ENCODE measurements around the gene PRIM2. TPM values are rescaled to one million over a fixed set of nuclear protein-coding genes. Genes with fewer than 3 reads are reported as not detected.

The PRIM2 gene
- total RNA-seq, 2 donors from 2014 or later = 18.5 to 28.9 TPM

DNA sequence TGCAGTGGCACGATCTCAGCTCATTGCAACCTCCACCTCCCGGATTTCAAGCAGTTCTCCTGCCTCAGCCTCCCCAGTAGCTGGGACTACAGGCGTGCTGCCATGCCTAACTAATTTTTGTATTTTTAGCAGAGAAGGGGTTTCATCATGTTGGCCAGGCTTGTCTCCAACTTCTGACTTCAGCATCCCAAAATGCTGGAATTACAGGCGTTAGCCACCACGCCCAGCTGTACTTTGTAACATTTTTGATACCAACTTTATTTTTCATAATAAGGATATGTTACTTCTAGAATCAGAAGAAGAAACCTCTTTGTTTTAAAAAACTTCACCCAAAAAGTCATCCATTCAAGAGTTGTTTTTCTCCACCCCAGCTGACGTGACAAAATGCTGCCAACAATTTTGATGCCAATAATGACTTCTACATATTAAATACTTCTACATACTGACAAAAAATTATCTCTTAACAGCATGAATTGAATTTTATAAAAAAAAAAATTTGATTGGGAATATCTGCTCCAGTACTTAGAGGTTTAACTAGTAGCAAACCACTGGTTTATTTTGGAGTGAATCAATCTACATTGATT is 22.5 kb upstream of the PRIM2 start:
- TF ChIP-seq POLR2AphosphoS5 (IDR thresholded peaks at IDR 0.05) = no peak
- TF ChIP-seq, protein P1, sequence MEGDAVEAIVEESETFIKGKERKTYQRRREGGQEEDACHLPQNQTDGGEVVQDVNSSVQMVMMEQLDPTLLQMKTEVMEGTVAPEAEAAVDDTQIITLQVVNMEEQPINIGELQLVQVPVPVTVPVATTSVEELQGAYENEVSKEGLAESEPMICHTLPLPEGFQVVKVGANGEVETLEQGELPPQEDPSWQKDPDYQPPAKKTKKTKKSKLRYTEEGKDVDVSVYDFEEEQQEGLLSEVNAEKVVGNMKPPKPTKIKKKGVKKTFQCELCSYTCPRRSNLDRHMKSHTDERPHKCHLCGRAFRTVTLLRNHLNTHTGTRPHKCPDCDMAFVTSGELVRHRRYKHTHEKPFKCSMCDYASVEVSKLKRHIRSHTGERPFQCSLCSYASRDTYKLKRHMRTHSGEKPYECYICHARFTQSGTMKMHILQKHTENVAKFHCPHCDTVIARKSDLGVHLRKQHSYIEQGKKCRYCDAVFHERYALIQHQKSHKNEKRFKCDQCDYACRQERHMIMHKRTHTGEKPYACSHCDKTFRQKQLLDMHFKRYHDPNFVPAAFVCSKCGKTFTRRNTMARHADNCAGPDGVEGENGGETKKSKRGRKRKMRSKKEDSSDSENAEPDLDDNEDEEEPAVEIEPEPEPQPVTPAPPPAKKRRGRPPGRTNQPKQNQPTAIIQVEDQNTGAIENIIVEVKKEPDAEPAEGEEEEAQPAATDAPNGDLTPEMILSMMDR (IDR thresholded peaks at IDR 0.05) = no peak
- no peak for TF ChIP-seq POLR2A (IDR thresholded peaks at IDR 0.05)
- no peaks in the 10 kb centered on the region for H3K36me3 ChIP-seq
- no peaks in the 10 kb centered on the region for H3K4me1 ChIP-seq (replicated peaks)
- H3K27ac ChIP-seq = no peak overlapping the region
- 79% methylated on average over 6 of the region's 6 CpGs for WGBS
- intact Hi-C loops (cut with DNase I) = no loop called here
- H3K27me3 ChIP-seq (replicated peaks; ENCODE audit: insufficient read depth) = no peaks in the 10 kb centered on the region
- DNase-seq (ENCODE audit: low spot score) = no peak
- H3K9me3 ChIP-seq = no peaks in the 10 kb centered on the region
- H3K4me3 ChIP-seq = no peak overlapping the region

DNA sequence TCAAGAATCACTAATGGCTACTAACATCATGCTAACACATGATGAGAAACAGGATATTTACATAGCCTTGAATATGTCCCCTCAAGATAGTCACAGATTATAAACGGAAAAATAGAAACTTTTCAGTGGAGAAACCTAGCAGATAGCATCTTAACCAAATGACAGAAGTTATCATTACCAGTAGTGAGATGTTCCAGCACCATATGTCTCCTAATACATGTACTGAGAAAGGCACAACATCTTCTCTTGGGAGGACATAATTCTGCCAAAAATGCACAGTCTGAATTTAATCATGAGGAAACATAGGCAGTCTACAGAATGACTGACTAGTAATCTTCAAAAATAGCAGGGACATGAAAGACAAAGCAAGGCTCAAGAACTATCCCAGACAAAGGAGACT is 19.9 kb upstream of the PRIM2 start:
- intact Hi-C loops (cut with DNase I) = no loop called here
- H3K27me3 ChIP-seq (replicated peaks; ENCODE audit: insufficient read depth) = no peaks in the 10 kb centered on the region
- H3K9me3 ChIP-seq = no peaks in the 10 kb centered on the region
- H3K4me1 ChIP-seq (replicated peaks) = no peaks in the 10 kb centered on the region
- H3K36me3 ChIP-seq = no peaks in the 10 kb centered on the region
- WGBS = 50% methylated on average over 1 of the region's 1 CpG
- no peak overlapping the region for H3K27ac ChIP-seq
- DNase-seq (ENCODE audit: low spot score) = no peak
- TF ChIP-seq POLR2A (IDR thresholded peaks at IDR 0.05) (no peak), POLR2AphosphoS5 (IDR thresholded peaks at IDR 0.05) (no peak)
- TF ChIP-seq, protein P1 (IDR thresholded peaks at IDR 0.05) = no peak
- no peak overlapping the region for H3K4me3 ChIP-seq

DNA sequence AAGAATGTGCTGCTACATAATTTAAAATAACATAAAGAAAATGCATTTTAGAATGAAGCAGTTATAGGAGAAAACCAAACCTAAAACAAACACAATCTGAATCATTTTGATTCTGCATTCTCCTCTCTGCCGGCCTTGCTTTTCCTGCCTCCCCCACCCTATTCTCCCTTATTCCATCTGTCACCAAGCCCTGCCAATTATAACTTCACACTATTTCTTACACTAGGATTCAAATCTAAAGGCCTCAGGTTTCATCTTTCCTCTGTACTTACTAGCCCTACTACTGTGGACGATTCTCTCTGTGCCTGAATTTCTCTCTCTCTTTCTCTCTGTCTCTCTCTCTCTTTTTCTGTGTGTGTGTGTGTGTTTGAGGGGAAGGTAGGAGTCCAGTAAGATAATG is 18.7 kb upstream of the PRIM2 start:
- H3K27ac ChIP-seq = no peak overlapping the region
- no peaks in the 10 kb centered on the region for H3K9me3 ChIP-seq
- 56% methylated on average over 2 of the region's 2 CpGs for WGBS
- TF ChIP-seq POLR2A (IDR thresholded peaks at IDR 0.05) = no peak
- no peak for TF ChIP-seq POLR2AphosphoS5 (IDR thresholded peaks at IDR 0.05)
- TF ChIP-seq, protein P1 (IDR thresholded peaks at IDR 0.05) = no peak
- intact Hi-C loops (cut with DNase I) = no loop called here
- no peak overlapping the region for H3K4me3 ChIP-seq
- DNase-seq (ENCODE audit: low spot score) = no peak
- H3K4me1 ChIP-seq (replicated peaks) = no peaks in the 10 kb centered on the region
- H3K27me3 ChIP-seq (replicated peaks; ENCODE audit: insufficient read depth) = no peaks in the 10 kb centered on the region
- no peaks in the 10 kb centered on the region for H3K36me3 ChIP-seq

DNA sequence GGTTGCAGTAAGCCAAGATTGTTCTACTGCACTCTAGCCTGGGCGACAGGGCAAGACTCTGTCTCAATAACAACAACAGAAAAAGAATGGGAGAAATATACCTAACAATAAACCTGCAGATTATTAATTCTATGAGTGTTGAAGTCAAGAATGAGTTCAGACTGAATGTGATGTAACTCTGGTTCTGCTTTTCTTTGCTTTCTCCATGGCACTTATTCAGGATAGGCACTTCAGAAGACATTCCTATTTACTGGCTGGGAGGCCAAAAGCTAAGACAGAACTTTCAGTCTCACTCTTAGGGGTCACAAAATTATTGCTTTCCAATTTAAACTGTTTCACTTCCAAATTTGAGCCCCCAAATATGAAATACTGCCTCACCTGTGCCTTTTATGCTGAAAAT is 15.7 kb upstream of the PRIM2 start:
- WGBS = 95% methylated on average over 1 of the region's 1 CpG
- Histone ChIP-seq H3K4me1 (replicated peaks) (no peaks in the 10 kb centered on the region), H3K9me3 (no peaks in the 10 kb centered on the region), H3K27ac (peak overlapping the region in 1 of 2 donors; percentile 41), H3K27me3 (replicated peaks; ENCODE audit: insufficient read depth) (no peaks in the 10 kb centered on the region), H3K36me3 (no peaks in the 10 kb centered on the region), H3K4me3 (no peak overlapping the region)
- intact Hi-C loops (cut with DNase I) = no loop called here
- no peak for DNase-seq (ENCODE audit: low spot score)
- TF ChIP-seq POLR2A (IDR thresholded peaks at IDR 0.05) (no peak), POLR2AphosphoS5 (IDR thresholded peaks at IDR 0.05) (no peak)
- TF ChIP-seq, protein P1 (IDR thresholded peaks at IDR 0.05) = no peak

DNA sequence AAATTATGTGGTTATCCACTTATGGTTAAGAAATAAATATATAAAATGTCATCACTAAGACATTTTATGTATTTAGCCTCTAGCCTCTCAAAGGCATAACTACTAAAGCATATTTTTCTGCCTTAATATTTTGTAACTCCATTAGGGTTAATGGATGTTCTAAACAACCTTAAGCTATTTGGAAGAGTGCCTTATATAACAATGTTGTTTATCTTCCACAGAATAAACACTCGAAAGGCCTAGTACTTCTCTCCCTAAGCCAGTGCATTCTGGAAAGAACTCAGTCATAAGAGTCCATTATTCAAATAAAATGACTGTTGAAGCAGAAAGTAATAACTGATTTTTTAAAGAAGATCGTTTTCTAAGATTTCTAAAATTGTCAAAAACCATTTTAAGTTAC is 15.0 kb upstream of the PRIM2 start:
- Histone ChIP-seq H3K4me1 (replicated peaks) (no peaks in the 10 kb centered on the region), H3K27ac (peak overlapping the region; percentile 7 to 41), H3K27me3 (replicated peaks; ENCODE audit: insufficient read depth) (no peaks in the 10 kb centered on the region), H3K36me3 (no peaks in the 10 kb centered on the region), H3K9me3 (no peaks in the 10 kb centered on the region), H3K4me3 (no peak overlapping the region)
- no peak for DNase-seq (ENCODE audit: low spot score)
- TF ChIP-seq POLR2AphosphoS5 (IDR thresholded peaks at IDR 0.05) = peak; percentile 61
- TF ChIP-seq, protein P1 (IDR thresholded peaks at IDR 0.05) = no peak
- intact Hi-C loops (cut with DNase I) = no loop called here
- WGBS = 30% methylated on average over 2 of the region's 2 CpGs

Data from prostate gland (tissue), 2 donors.